Urothelium cell line (cell line): ENCODE measurements around the gene MAP1B.

Experiments used
- DNase-seq: peaks from one replicate; pipeline ENCODE4 v3.0.0; 2011; ENCODE audit warnings: low spot score, mixed read lengths
- FAIRE-seq: peaks from 2 replicates; lab custom pipeline; 2011; peaks lifted over from hg19 to GRCh38; lab: Jason Lieb, UNC

The MAP1B gene

GRCh38 chr5:72216756-72217155, 109.5 kb downstream of the MAP1B start:
- FAIRE-seq = no peak

GRCh38 chr5:72221099-72221498, 113.8 kb downstream of the MAP1B start:
- FAIRE-seq (no peak), DNase-seq (no peak)

More at GRCh38 chr5:72216756-72217155, 109.5 kb downstream of the MAP1B start:
- DNase-seq = no peak

GRCh38 chr5:72221541-72221940, 114.3 kb downstream of the MAP1B start:
- FAIRE-seq = no peak
- no peak for DNase-seq

GRCh38 chr5:72222521-72222920, 115.2 kb downstream of the MAP1B start:
- DNase-seq (no peak), FAIRE-seq (no peak)

- DNase-seq (no peak), FAIRE-seq (no peak)
Measured at GRCh38 chr5:72223371-72223770, 116.1 kb downstream of the MAP1B start.

- no peak for FAIRE-seq
- DNase-seq = no peak
Measured at GRCh38 chr5:72224946-72225463, 117.7 kb downstream of the MAP1B start.

GRCh38 chr5:72225741-72226140, 118.5 kb downstream of the MAP1B start:
- FAIRE-seq = no peak
- DNase-seq = no peak

GRCh38 chr5:72226950-72227349, 119.7 kb downstream of the MAP1B start:
- DNase-seq (no peak), FAIRE-seq (no peak)

GRCh38 chr5:72228960-72229359, 121.7 kb downstream of the MAP1B start:
- FAIRE-seq (no peak), DNase-seq (no peak)

GRCh38 chr5:72231991-72232703, 124.9 kb downstream of the MAP1B start:
- DNase-seq (peak; percentile 14), FAIRE-seq (no peak)

- no peak for FAIRE-seq
Measured at GRCh38 chr5:72232838-72233237, 125.6 kb downstream of the MAP1B start.

GRCh38 chr5:72233835-72234234, 126.6 kb downstream of the MAP1B start:
- DNase-seq (no peak), FAIRE-seq (no peak)

More at GRCh38 chr5:72232838-72233237, 125.6 kb downstream of the MAP1B start:
- DNase-seq = no peak

GRCh38 chr5:72234265-72234700, 127.0 kb downstream of the MAP1B start:
- no peak for FAIRE-seq
- peak; percentile 29 for DNase-seq

- FAIRE-seq (no peak), DNase-seq (no peak)
Measured at GRCh38 chr5:72234868-72235267, 127.6 kb downstream of the MAP1B start.

- DNase-seq (no peak), FAIRE-seq (no peak)
Measured at GRCh38 chr5:72235725-72236124, 128.4 kb downstream of the MAP1B start.

- FAIRE-seq (no peak), DNase-seq (no peak)
Measured at GRCh38 chr5:72237415-72237814, 130.1 kb downstream of the MAP1B start.

- DNase-seq (no peak), FAIRE-seq (no peak)
Measured at GRCh38 chr5:72237879-72238278, 130.6 kb downstream of the MAP1B start.

GRCh38 chr5:72238712-72239445, 131.6 kb downstream of the MAP1B start:
- DNase-seq (no peak), FAIRE-seq (no peak)

GRCh38 chr5:72241346-72242003, 134.2 kb downstream of the MAP1B start:
- no peak for DNase-seq
- FAIRE-seq = no peak

GRCh38 chr5:72242796-72243475, 135.7 kb downstream of the MAP1B start:
- FAIRE-seq (no peak), DNase-seq (no peak)

- no peak for FAIRE-seq
- no peak for DNase-seq
Measured at GRCh38 chr5:72243706-72244105, 136.4 kb downstream of the MAP1B start.
